GM23338 (cell line): Measurements from ENCODE around the gene TBRG4. TPM values are rescaled to one million over a fixed set of nuclear protein-coding genes. Genes with fewer than 3 reads are reported as not detected.

Experiments used
- ATAC-seq: fragments of 200-7000 bp; cut with Tn5 transposase; 3 replicates; pipeline ENCODE4 v1.9.1; 2020
- DNase-seq: peaks from one replicate; pipeline ENCODE4 v3.0.0-alpha.2; 2015; ENCODE audit warnings: low spot score
- H2AFZ ChIP-seq: fragments of 200-600 bp; sonication (generic); 2 replicates; pipeline ENCODE4 v1.8.0; 2016; ENCODE audit warnings: antibody characterized with exemption, mild to moderate bottlenecking, moderate library complexity
- H3F3A ChIP-seq: fragments of 200-600 bp; sonication (generic); replicated peaks from 2 replicates; pipeline ENCODE4 v1.8.0; 2017; ENCODE audit warnings: antibody characterized with exemption, mixed run types, low read depth
- H3K27ac ChIP-seq: fragments of 200-600 bp; sonication (generic); 2 replicates; pipeline ENCODE4 v1.6.1; 2016; ENCODE audit warnings: low read depth
- H3K27me3 ChIP-seq: fragments of 200-600 bp; sonication (generic); 2 replicates; pipeline ENCODE4 v1.8.0; 2016; ENCODE audit warnings: mild to moderate bottlenecking, mixed run types, moderate library complexity; ENCODE audit not compliant: insufficient read depth
- H3K36me3 ChIP-seq: fragments of 200-600 bp; sonication (generic); 2 replicates; pipeline ENCODE4 v1.8.0; 2016; ENCODE audit warnings: mild to moderate bottlenecking; ENCODE audit not compliant: insufficient read depth
- H3K4me1 ChIP-seq: fragments of 200-600 bp; sonication (generic); 2 replicates; pipeline ENCODE4 v1.8.0; 2016; ENCODE audit warnings: mild to moderate bottlenecking, moderate library complexity; ENCODE audit not compliant: insufficient read depth
- H3K4me2 ChIP-seq: fragments of 200-600 bp; sonication (generic); 2 replicates; pipeline ENCODE4 v1.7.1; 2017; ENCODE audit warnings: mixed run types
- H3K4me3 ChIP-seq: fragments of 200-600 bp; sonication (generic); 2 replicates; pipeline ENCODE4 v1.6.1; 2016; ENCODE audit warnings: mixed run types
- H3K79me2 ChIP-seq: fragments of 200-600 bp; sonication (generic); replicated peaks from 2 replicates; pipeline ENCODE4 v1.8.0; 2017; ENCODE audit warnings: mild to moderate bottlenecking; ENCODE audit not compliant: insufficient read depth
- H3K9me2 ChIP-seq: fragments of 200-600 bp; sonication (generic); 2 replicates; pipeline ENCODE4 v1.8.0; 2017; ENCODE audit not compliant: insufficient read depth
- H4K20me1 ChIP-seq: fragments of 200-600 bp; sonication (generic); replicated peaks from 2 replicates; pipeline ENCODE4 v1.8.0; 2017; ENCODE audit warnings: mild to moderate bottlenecking; ENCODE audit not compliant: insufficient read depth
- H3K27ac Mint-ChIP-seq: 2 replicates; pipeline ENCODE4 v1.8.0; 2020; ENCODE audit warnings: inconsistent platforms, mild to moderate bottlenecking, moderate library complexity, mixed read lengths
- H3K27me3 Mint-ChIP-seq: 3 replicates; pipeline ENCODE4 v1.8.0; 2022; ENCODE audit warnings: low read depth, mild to moderate bottlenecking, moderate library complexity, mixed read lengths, inconsistent platforms; ENCODE audit not compliant: insufficient read depth, poor library complexity
- H3K36me3 Mint-ChIP-seq: 3 replicates; pipeline ENCODE4 v1.8.0; 2021; ENCODE audit warnings: low read depth, mild to moderate bottlenecking, inconsistent platforms, moderate library complexity, mixed read lengths
- H3K4me1 Mint-ChIP-seq: 3 replicates; pipeline ENCODE4 v1.8.0; 2020; ENCODE audit warnings: mild to moderate bottlenecking, inconsistent platforms, mixed read lengths
- H3K4me3 Mint-ChIP-seq: 3 replicates; pipeline ENCODE4 v1.8.0; 2021; ENCODE audit warnings: moderate library complexity, mild to moderate bottlenecking, inconsistent platforms, mixed read lengths
- H3K9me3 Mint-ChIP-seq: 3 replicates; pipeline ENCODE4 v1.8.0; 2020; ENCODE audit warnings: moderate library complexity, mild to moderate bottlenecking, inconsistent platforms, mixed read lengths
- CREB1 ChIP-seq: fragments of 250-450 bp; sonication (Bioruptor Pico); IDR thresholded peaks from 2 replicates; pipeline ENCODE4 v1.5.0; 2020; ENCODE audit warnings: low read depth, mild to moderate bottlenecking, moderate library complexity
- CTCF ChIP-seq, 2 experiments: fragments of 200-600 bp in 1 of 2; sonication (generic) in 1 of 2; conservative IDR thresholded peaks; 2 replicates each; pipeline versions ENCODE4 v1.5.1 to v1.6.1; 2016 to 2017; ENCODE audit warnings: antibody characterized with exemption in 2 of 2, low read depth in 2 of 2, mild to moderate bottlenecking in 2 of 2, moderate library complexity in 1 of 2
- ETS1 ChIP-seq: IDR thresholded peaks from 2 replicates; pipeline ENCODE4 v1.6.1; 2016; ENCODE audit warnings: antibody characterized with exemption
- EZH2 ChIP-seq: fragments of 200-600 bp; sonication (generic); IDR thresholded peaks from one replicate; pipeline ENCODE4 v1.8.0; 2017; ENCODE audit warnings: antibody characterized with exemption, mild to moderate bottlenecking, low read depth; ENCODE audit not compliant: unreplicated experiment
- EZH2phosphoT487 ChIP-seq: fragments of 200-600 bp; sonication (generic); IDR thresholded peaks from one replicate; pipeline ENCODE4 v1.8.1; 2018; ENCODE audit warnings: antibody characterized with exemption; ENCODE audit not compliant: unreplicated experiment
- JUNB ChIP-seq: IDR thresholded peaks from one replicate; pipeline ENCODE4 v1.6.1; 2016; ENCODE audit warnings: antibody characterized with exemption; ENCODE audit not compliant: unreplicated experiment
- NANOG ChIP-seq: IDR thresholded peaks from 2 replicates; pipeline ENCODE4 v1.6.1; 2016; ENCODE audit warnings: antibody characterized with exemption, borderline replicate concordance
- POLR2AphosphoS5 ChIP-seq: IDR thresholded peaks from 2 replicates; pipeline ENCODE4 v1.6.1; 2016; ENCODE audit warnings: antibody characterized with exemption, low read depth
- STAT1 ChIP-seq: IDR thresholded peaks from one replicate; pipeline ENCODE4 v1.6.1; 2016; ENCODE audit warnings: antibody characterized with exemption; ENCODE audit not compliant: unreplicated experiment
- ZNF114 ChIP-seq: fragments of 250-450 bp; sonication (Bioruptor Pico); IDR thresholded peaks from 2 replicates; pipeline ENCODE4 v1.5.0; 2020; ENCODE audit warnings: mild to moderate bottlenecking, moderate library complexity
- ZNF331 ChIP-seq: fragments of 250-450 bp; sonication (Bioruptor Pico); IDR thresholded peaks from 2 replicates; pipeline ENCODE4 v1.5.0; 2020; ENCODE audit warnings: low read depth, mild to moderate bottlenecking, moderate library complexity
- ZNF462 ChIP-seq: fragments of 250-450 bp; sonication (Bioruptor Pico); IDR thresholded peaks from 2 replicates; pipeline ENCODE4 v1.5.0; 2020; ENCODE audit warnings: mild to moderate bottlenecking, moderate library complexity
- polyA plus RNA-seq: library from polyadenylated mRNA; unstranded; fragments of >200 nt; fragmentation: Nextera tagmentation; extraction: Ambion mirVana; gene quantifications from 2 replicates; pipeline ENCODE4 v1.2.1, GENCODE V29; 2016
- total RNA-seq: library from RNA; depleted of rRNA; stranded (reverse); fragments of >200 nt; shearing (Covaris generic); gene quantifications from 2 replicates; pipeline ENCODE4 v1.2.3, GENCODE V29; 2014
- TF ChIP-seq, protein P1 (sequence below): IDR thresholded peaks from one replicate; pipeline ENCODE4 v1.6.1; 2018; ENCODE audit warnings: antibody characterized with exemption; ENCODE audit not compliant: unreplicated experiment

Gene TBRG4
- total and polyA plus RNA-seq, 2 experiments from 2014 or later, result 72.5 to 162 TPM

DNA sequence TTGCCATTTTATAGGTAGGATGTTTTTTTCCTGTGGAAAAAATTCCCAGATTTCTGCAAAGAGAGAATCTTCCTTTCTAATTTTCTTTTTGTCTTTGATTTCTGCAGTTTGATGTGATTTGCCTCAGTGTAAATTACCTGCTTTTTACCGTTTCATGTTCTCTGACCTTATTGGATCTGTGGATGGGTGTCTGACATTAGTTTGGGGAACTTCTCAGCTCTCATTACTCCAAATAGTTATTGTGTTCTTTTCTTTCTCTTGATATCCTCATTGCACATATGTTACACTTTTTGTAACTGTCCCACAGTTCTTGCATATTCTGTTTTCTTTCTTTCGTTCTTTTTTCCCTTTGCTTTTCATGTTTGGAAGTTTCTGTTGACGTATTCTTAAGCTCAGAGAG is 51.2 kb downstream of the TBRG4 start:
- Mint-ChIP-seq H3K4me1 (no peaks in the 10 kb centered on the region), H3K4me3 (no peak overlapping the region), H3K27ac (no peak overlapping the region), H3K27me3 (peaks cover 5% of the 10 kb centered on the region), H3K9me3 (no peaks in the 10 kb centered on the region), H3K36me3 (0 out of 3 replicates have a peak, but pooled peaks cover 7% of the 10 kb centered on the region)
- Histone ChIP-seq H3K36me3 (no peaks in the 10 kb centered on the region), H3K27me3 (no peaks in the 10 kb centered on the region), H3F3A (no peaks in the 10 kb centered on the region), H3K27ac (no peak overlapping the region), H4K20me1 (peaks cover 6% of the 10 kb centered on the region), H3K4me2 (no peak overlapping the region), H3K9me2 (no peaks in the 10 kb centered on the region), H3K4me3 (no peak overlapping the region), H2AFZ (no peak overlapping the region), H3K79me2 (peaks cover 13% of the 10 kb centered on the region; the same call in 1 of the 2 replicates), H3K4me1 (no peaks in the 10 kb centered on the region)
- ATAC-seq (no peak), DNase-seq (no peak)
- TF ChIP-seq JUNB (no peak), ZNF114 (no peak), ZNF331 (CRISPR knock-in tag) (no peak), CTCF (conservative IDR thresholded peaks at IDR 0.05; ENCODE audit: low read depth in 2 of 2) (no peak), CREB1 (CRISPR knock-in tag) (no peak), ZNF462 (CRISPR knock-in tag) (no peak), POLR2AphosphoS5 (no peak), ETS1 (no peak), EZH2 (no peak), EZH2phosphoT487 (no peak), STAT1 (no peak), NANOG (no peak)
- TF ChIP-seq, protein P1, sequence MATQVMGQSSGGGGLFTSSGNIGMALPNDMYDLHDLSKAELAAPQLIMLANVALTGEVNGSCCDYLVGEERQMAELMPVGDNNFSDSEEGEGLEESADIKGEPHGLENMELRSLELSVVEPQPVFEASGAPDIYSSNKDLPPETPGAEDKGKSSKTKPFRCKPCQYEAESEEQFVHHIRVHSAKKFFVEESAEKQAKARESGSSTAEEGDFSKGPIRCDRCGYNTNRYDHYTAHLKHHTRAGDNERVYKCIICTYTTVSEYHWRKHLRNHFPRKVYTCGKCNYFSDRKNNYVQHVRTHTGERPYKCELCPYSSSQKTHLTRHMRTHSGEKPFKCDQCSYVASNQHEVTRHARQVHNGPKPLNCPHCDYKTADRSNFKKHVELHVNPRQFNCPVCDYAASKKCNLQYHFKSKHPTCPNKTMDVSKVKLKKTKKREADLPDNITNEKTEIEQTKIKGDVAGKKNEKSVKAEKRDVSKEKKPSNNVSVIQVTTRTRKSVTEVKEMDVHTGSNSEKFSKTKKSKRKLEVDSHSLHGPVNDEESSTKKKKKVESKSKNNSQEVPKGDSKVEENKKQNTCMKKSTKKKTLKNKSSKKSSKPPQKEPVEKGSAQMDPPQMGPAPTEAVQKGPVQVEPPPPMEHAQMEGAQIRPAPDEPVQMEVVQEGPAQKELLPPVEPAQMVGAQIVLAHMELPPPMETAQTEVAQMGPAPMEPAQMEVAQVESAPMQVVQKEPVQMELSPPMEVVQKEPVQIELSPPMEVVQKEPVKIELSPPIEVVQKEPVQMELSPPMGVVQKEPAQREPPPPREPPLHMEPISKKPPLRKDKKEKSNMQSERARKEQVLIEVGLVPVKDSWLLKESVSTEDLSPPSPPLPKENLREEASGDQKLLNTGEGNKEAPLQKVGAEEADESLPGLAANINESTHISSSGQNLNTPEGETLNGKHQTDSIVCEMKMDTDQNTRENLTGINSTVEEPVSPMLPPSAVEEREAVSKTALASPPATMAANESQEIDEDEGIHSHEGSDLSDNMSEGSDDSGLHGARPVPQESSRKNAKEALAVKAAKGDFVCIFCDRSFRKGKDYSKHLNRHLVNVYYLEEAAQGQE, result no peak
